ENCODE results near the gene OR10A6.

OR10A6 gene

GRCh38 chr11:7931168-7931567, at the start of gene OR10A6:
Gene OR10A6 (minus strand): TSS chr11:7931268. CDS start chr11:7928662, 2,606 bp downstream.
- DNase-seq (ENCODE audit: extremely low read depth in 1 of 2, low read depth in 1 of 2) = no peak

GRCh38 chr11:7977232-7977917, 46.3 kb upstream of the OR10A6 start:
- no peak for DNase-seq (ENCODE audit: extremely low read depth in 1 of 2, low read depth in 1 of 2)

- DNase-seq (ENCODE audit: extremely low read depth in 1 of 2, low read depth in 1 of 2) = no peak
Measured at GRCh38 chr11:7974668-7975067, 43.6 kb upstream of the OR10A6 start.

- no peak for DNase-seq (ENCODE audit: extremely low read depth in 1 of 2, low read depth in 1 of 2)
Measured at GRCh38 chr11:7973011-7973410, 41.9 kb upstream of the OR10A6 start.

- no peak for DNase-seq (ENCODE audit: extremely low read depth in 1 of 2, low read depth in 1 of 2)
Measured at GRCh38 chr11:7971846-7972245, 40.8 kb upstream of the OR10A6 start.

GRCh38 chr11:7969756-7970646, 38.9 kb upstream of the OR10A6 start:
- no peak for DNase-seq (ENCODE audit: extremely low read depth in 1 of 2, low read depth in 1 of 2)

- DNase-seq (ENCODE audit: extremely low read depth in 1 of 2, low read depth in 1 of 2) = no peak
Measured at GRCh38 chr11:7968686-7969085, 37.6 kb upstream of the OR10A6 start.

- DNase-seq (ENCODE audit: extremely low read depth in 1 of 2, low read depth in 1 of 2) = no peak
Measured at GRCh38 chr11:7967826-7968225, 36.8 kb upstream of the OR10A6 start.

- DNase-seq (ENCODE audit: extremely low read depth in 1 of 2, low read depth in 1 of 2) = no peak
Measured at GRCh38 chr11:7967097-7967496, 36.0 kb upstream of the OR10A6 start.

- no peak for DNase-seq (ENCODE audit: extremely low read depth in 1 of 2, low read depth in 1 of 2)
Measured at GRCh38 chr11:7965386-7965785, 34.3 kb upstream of the OR10A6 start, which contains the start of gene NLRP10. Gene NLRP10 (minus strand): TSS chr11:7965447. CDS start chr11:7963495, 1,952 bp downstream.

- no peak for DNase-seq (ENCODE audit: extremely low read depth in 1 of 2, low read depth in 1 of 2)
Measured at GRCh38 chr11:7964873-7965272, 33.8 kb upstream of the OR10A6 start.

GRCh38 chr11:7964261-7964660, 33.2 kb upstream of the OR10A6 start:
- no peak for DNase-seq (ENCODE audit: extremely low read depth in 1 of 2, low read depth in 1 of 2)

- DNase-seq (ENCODE audit: extremely low read depth in 1 of 2, low read depth in 1 of 2) = no peak
Measured at GRCh38 chr11:7955191-7955590, 24.1 kb upstream of the OR10A6 start.

GRCh38 chr11:7949934-7950333, 18.9 kb upstream of the OR10A6 start:
- DNase-seq (ENCODE audit: extremely low read depth in 1 of 2, low read depth in 1 of 2) = no peak

GRCh38 chr11:7944123-7944522, 13.1 kb upstream of the OR10A6 start:
- no peak for DNase-seq (ENCODE audit: extremely low read depth in 1 of 2, low read depth in 1 of 2)

GRCh38 chr11:7941608-7942007, 10.5 kb upstream of the OR10A6 start, which contains the start of gene OR10A3:
Gene OR10A3 (minus strand): TSS chr11:7941708. CDS start chr11:7939520, 2,188 bp downstream.
- no peak for DNase-seq (ENCODE audit: extremely low read depth in 1 of 2, low read depth in 1 of 2)

GRCh38 chr11:7941146-7941545, 10.1 kb upstream of the OR10A6 start:
- no peak for DNase-seq (ENCODE audit: extremely low read depth in 1 of 2, low read depth in 1 of 2)

- DNase-seq (ENCODE audit: extremely low read depth in 1 of 2, low read depth in 1 of 2) = no peak
Measured at GRCh38 chr11:7936615-7937014, 5.5 kb upstream of the OR10A6 start.

GRCh38 chr11:7927635-7928034, 3.4 kb downstream of the OR10A6 start:
- DNase-seq (ENCODE audit: extremely low read depth in 1 of 2, low read depth in 1 of 2) = no peak

- no peak for DNase-seq (ENCODE audit: extremely low read depth in 1 of 2, low read depth in 1 of 2)
Measured at GRCh38 chr11:7924536-7924935, 6.5 kb downstream of the OR10A6 start.

- DNase-seq (ENCODE audit: extremely low read depth in 1 of 2, low read depth in 1 of 2) = no peak
Measured at GRCh38 chr11:7918141-7918540, 12.9 kb downstream of the OR10A6 start.

GRCh38 chr11:7911011-7911410, 20.1 kb downstream of the OR10A6 start:
- DNase-seq (ENCODE audit: extremely low read depth in 1 of 2, low read depth in 1 of 2) = no peak

Measured in activated CD8-positive, alpha-beta memory T cell treated with anti-CD3 and anti-CD28 coated beads for 1 hour (primary cell).